ENCODE data around the gene DMC1.
"Not testable (repeated sequence)": the region's sequence is repeated elsewhere in the genome, so short reads cannot be mapped to it uniquely, and the experiment has no call there.

The DMC1 gene

GRCh38 chr22:38601221-38601764 is 31.3 kb upstream of the DMC1 start:
- ChIA-PET CTCF (no interaction called here), POLR2A (no interaction called here)
- DNase-seq (ENCODE audit: extremely low spot score): no peak
- TF ChIP-seq CTCF (IDR thresholded peaks at IDR 0.05; ENCODE audit: control extremely low read depth, extremely low read depth, low read depth, missing control alignments): no peak

- TF ChIP-seq CTCF (IDR thresholded peaks at IDR 0.05; ENCODE audit: control extremely low read depth, extremely low read depth, low read depth, missing control alignments): no peak
- ChIA-PET CTCF (interaction anchor here (1.2 to 2.0 kb wide), 2 partner anchors 15 to 22 kb away, joined by 3 to 4 read pairs; no protein-coding TSS in a partner anchor), POLR2A (interaction anchor here (0.6 kb wide), 1 partner anchor 35 kb away, joined by 3 read pairs; no protein-coding TSS in a partner anchor)
- DNase-seq (ENCODE audit: extremely low spot score): no peak
These were observed 29.5 kb upstream of the DMC1 start for GRCh38 chr22:38599466-38599865.

- CTCF ChIA-PET: interaction anchor here (0.7 to 1.0 kb wide), 2 partner anchors 9 to 10 kb away, joined by 3 read pairs; no protein-coding TSS in a partner anchor
- DNase-seq (ENCODE audit: extremely low spot score); POLR2A ChIA-PET: not testable (repeated sequence)
These were observed 12.9 kb upstream of the DMC1 start for GRCh38 chr22:38582923-38583322.

GRCh38 chr22:38578505-38578904 is 8.5 kb upstream of the DMC1 start:
- CTCF ChIA-PET: no interaction called here
- POLR2A ChIA-PET: no interaction called here
- DNase-seq (ENCODE audit: extremely low spot score): no peak
- TF ChIP-seq CTCF (IDR thresholded peaks at IDR 0.05; ENCODE audit: control extremely low read depth, extremely low read depth, low read depth, missing control alignments): no peak

GRCh38 chr22:38572065-38572464 is 2.1 kb upstream of the DMC1 start:
- peak; percentile 68 for TF ChIP-seq CTCF (IDR thresholded peaks at IDR 0.05; ENCODE audit: control extremely low read depth, extremely low read depth, low read depth, missing control alignments)
- ChIA-PET CTCF (interaction anchor here (0.8 to 5.1 kb wide), 15 partner anchors 10 to 520 kb away, joined by 3 to 44 read pairs (median 3); no protein-coding TSS in a partner anchor), POLR2A (no interaction called here)
- DNase-seq (ENCODE audit: extremely low spot score): peak; percentile 53

- POLR2A ChIA-PET: no interaction called here
- peak; percentile 23 for DNase-seq (ENCODE audit: extremely low spot score)
- CTCF ChIA-PET: interaction anchor here (1.3 to 5.1 kb wide), 6 partner anchors 11 to 518 kb away, joined by 3 to 44 read pairs (median 4); no protein-coding TSS in a partner anchor
- TF ChIP-seq CTCF (IDR thresholded peaks at IDR 0.05; ENCODE audit: control extremely low read depth, extremely low read depth, low read depth, missing control alignments): no peak
These were observed 889 bp upstream of the DMC1 start for GRCh38 chr22:38570779-38571364.
